A673 (cell line): ENCODE data around the gene ST6GALNAC3. TPM values are rescaled to one million over a fixed set of nuclear protein-coding genes. Genes with fewer than 3 reads are reported as not detected.
"Not testable (repeated sequence)": the region's sequence is repeated elsewhere in the genome, so short reads cannot be mapped to it uniquely, and the experiment has no call there.

ENCODE experiments used
- BruUV-seq: library from RNA; stranded (reverse); fragments of 400-500 nt; replicated peaks from 2 replicates; lab custom pipeline; 2021; lab: Mats Ljungman, UMichigan
- CTCF ChIA-PET: fragments of 300-600 bp; sonication (Branson Sonifier 250); formaldehyde crosslinking; loops from one replicate; lab custom pipeline; 2022; ENCODE audit warnings: antibody characterized with exemption; lab: Charles Lee
- POLR2A ChIA-PET: fragments of 300-600 bp; sonication (Branson Sonifier 250); formaldehyde crosslinking; loops from one replicate; lab custom pipeline; 2022; ENCODE audit warnings: antibody characterized with exemption; ENCODE audit not compliant: low non-redundant PET; lab: Charles Lee
- DNase-seq: peaks from one replicate; pipeline ENCODE4 v3.0.0-alpha.2; 2015; ENCODE audit warnings: low spot score
- H3K27ac ChIP-seq: fragments of 200-600 bp; sonication (generic); 2 replicates; pipeline ENCODE4 v1.5.1; 2016; ENCODE audit warnings: mixed run types, low read depth, mild to moderate bottlenecking, mixed read lengths, antibody characterized with exemption, low read length; ENCODE audit not compliant: poor library complexity, severe bottlenecking
- H3K27me3 ChIP-seq: fragments of 200-600 bp; sonication (generic); replicated peaks from 2 replicates; pipeline ENCODE4 v1.6.1; 2017; ENCODE audit warnings: mixed run types, low read depth, mild to moderate bottlenecking, mixed read lengths, antibody characterized with exemption, low read length; ENCODE audit not compliant: insufficient read depth, poor library complexity
- H3K36me3 ChIP-seq: fragments of 200-600 bp; sonication (generic); 2 replicates; pipeline ENCODE4 v1.6.1; 2016; ENCODE audit warnings: mixed run types, mild to moderate bottlenecking, mixed read lengths, antibody characterized with exemption, low read length; ENCODE audit not compliant: insufficient read depth, poor library complexity, severe bottlenecking
- H3K4me1 ChIP-seq: fragments of 200-600 bp; sonication (generic); 2 replicates; pipeline ENCODE4 v1.6.1; 2017; ENCODE audit warnings: mixed run types, mild to moderate bottlenecking, mixed read lengths, antibody characterized with exemption, low read length; ENCODE audit not compliant: insufficient read depth, poor library complexity, severe bottlenecking
- H3K4me3 ChIP-seq: fragments of 200-600 bp; sonication (generic); 2 replicates; pipeline ENCODE4 v1.5.1; 2016; ENCODE audit warnings: low read depth, mixed run types, mild to moderate bottlenecking, mixed read lengths, low read length; ENCODE audit not compliant: poor library complexity, severe bottlenecking
- H3K9me3 ChIP-seq: fragments of 200-600 bp; sonication (generic); 2 replicates; pipeline ENCODE4 v1.6.1; 2016; ENCODE audit warnings: mixed run types, low read depth, mild to moderate bottlenecking, mixed read lengths, antibody characterized with exemption, low read length; ENCODE audit not compliant: poor library complexity, severe bottlenecking
- EZH2 ChIP-seq: fragments of 200-600 bp; sonication (generic); IDR thresholded peaks from 2 replicates; pipeline ENCODE4 v1.6.1; 2017; ENCODE audit warnings: borderline replicate concordance, low read depth, mild to moderate bottlenecking, mixed read lengths, antibody characterized with exemption, low read length; ENCODE audit not compliant: poor library complexity, severe bottlenecking
- intact Hi-C: fragments of 100-400 bp; cut with micrococcal nuclease; formaldehyde crosslinking; loops from one replicate; pipeline ENCODE4 v1.10.0; 2022; ENCODE audit not compliant: unreplicated experiment
- total RNA-seq: library from RNA; stranded (reverse); gene quantifications from 2 replicates; pipeline ENCODE4 v1.2.3, GENCODE V29; 2021
- TF ChIP-seq, protein P1 (sequence below): fragments of 300-800, 200-600 bp; sonication (generic); conservative IDR thresholded peaks from 2 replicates; pipeline ENCODE4 v1.5.1; 2017; ENCODE audit warnings: low read depth, mild to moderate bottlenecking, antibody characterized with exemption, low read length, moderate library complexity, mixed read lengths

ST6GALNAC3 gene
- total RNA-seq, 1 experiment from 2014 or later, result 1.2 TPM

DNA sequence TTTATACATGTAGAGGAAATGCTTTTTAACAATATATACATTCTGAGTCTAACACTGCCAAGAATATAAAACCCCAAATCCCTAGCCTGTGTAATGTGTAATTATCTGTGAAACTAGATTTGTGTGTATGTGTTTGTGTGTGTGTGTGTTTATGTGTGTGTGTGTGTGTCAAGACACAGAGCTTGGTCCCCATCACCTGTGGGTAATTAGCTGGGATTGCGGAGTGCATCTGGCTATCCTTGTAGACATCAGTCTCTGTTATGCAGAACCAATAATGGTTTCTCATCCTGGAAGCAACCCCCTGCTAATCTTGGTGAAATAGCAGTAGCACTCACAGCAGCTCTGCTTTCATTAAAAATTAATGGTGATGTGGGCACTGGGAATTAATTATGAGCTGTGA lies 26.3 kb upstream of the ST6GALNAC3 start:
- intact Hi-C loops, result no loop called here
- Histone ChIP-seq H3K27ac (no peak overlapping the region), H3K4me1 (no peaks in the 10 kb centered on the region), H3K9me3 (no peaks in the 10 kb centered on the region), H3K27me3 (no peaks in the 10 kb centered on the region), H3K36me3 (no peaks in the 10 kb centered on the region), H3K4me3 (no peak overlapping the region)
- TF ChIP-seq, protein P1, sequence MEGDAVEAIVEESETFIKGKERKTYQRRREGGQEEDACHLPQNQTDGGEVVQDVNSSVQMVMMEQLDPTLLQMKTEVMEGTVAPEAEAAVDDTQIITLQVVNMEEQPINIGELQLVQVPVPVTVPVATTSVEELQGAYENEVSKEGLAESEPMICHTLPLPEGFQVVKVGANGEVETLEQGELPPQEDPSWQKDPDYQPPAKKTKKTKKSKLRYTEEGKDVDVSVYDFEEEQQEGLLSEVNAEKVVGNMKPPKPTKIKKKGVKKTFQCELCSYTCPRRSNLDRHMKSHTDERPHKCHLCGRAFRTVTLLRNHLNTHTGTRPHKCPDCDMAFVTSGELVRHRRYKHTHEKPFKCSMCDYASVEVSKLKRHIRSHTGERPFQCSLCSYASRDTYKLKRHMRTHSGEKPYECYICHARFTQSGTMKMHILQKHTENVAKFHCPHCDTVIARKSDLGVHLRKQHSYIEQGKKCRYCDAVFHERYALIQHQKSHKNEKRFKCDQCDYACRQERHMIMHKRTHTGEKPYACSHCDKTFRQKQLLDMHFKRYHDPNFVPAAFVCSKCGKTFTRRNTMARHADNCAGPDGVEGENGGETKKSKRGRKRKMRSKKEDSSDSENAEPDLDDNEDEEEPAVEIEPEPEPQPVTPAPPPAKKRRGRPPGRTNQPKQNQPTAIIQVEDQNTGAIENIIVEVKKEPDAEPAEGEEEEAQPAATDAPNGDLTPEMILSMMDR, result no peak
- TF ChIP-seq EZH2, result no peak
- DNase-seq, result no peak
- POLR2A ChIA-PET, result no interaction called here
- no TSS peak for BruUV-seq
- CTCF ChIA-PET, result no interaction called here

DNA sequence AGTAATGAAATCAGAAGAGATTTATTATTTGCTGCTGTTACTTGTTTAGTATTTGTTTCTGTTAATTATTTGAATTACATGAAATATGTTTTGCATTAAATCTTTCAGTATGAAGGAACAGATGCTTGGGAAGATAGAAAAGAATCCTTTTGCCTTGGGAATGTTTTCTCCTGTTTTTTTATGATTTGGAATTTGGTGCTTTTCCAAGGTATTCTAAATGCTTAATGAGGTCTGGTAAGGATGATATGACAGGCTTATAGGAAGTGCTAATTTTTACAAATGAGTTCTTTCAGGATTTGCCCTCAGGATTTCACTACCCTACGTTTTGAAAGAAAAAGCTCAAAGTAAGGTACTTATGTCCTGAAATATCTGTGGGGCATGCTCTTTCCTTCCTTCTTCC lies 25.6 kb upstream of the ST6GALNAC3 start:
- ChIA-PET POLR2A (no interaction called here), CTCF (no interaction called here)
- DNase-seq, result no peak
- TF ChIP-seq, protein P1, result no peak
- no peak for TF ChIP-seq EZH2
- intact Hi-C loops, result no loop called here
- Histone ChIP-seq H3K4me1 (no peaks in the 10 kb centered on the region), H3K9me3 (no peaks in the 10 kb centered on the region), H3K36me3 (no peaks in the 10 kb centered on the region), H3K4me3 (no peak overlapping the region), H3K27me3 (no peaks in the 10 kb centered on the region), H3K27ac (no peak overlapping the region)
- BruUV-seq, result no TSS peak

DNA sequence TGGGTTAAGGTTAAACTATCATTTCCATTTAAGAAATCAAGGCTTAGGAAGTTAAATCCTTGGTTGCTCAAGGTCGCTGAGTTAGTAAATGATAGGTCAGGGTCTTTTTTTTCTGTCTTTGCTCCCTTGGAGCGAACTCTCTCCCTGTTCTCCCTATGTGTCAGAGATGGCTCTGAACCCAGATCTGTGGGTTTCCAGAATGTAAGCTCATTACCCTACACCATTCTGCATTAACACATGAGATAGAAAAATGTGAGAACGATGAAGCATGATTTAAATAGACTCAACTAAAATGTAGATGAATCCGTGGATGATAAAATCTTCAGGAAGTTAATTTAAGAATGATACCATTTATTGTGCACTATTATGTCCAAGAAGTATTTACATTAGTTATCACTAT lies 25.0 kb upstream of the ST6GALNAC3 start:
- H3K27me3 ChIP-seq, result no peaks in the 10 kb centered on the region
- no peak overlapping the region for H3K4me3 ChIP-seq
- no peaks in the 10 kb centered on the region for H3K9me3 ChIP-seq
- ChIA-PET POLR2A (no interaction called here), CTCF (no interaction called here)
- H3K36me3 ChIP-seq, result no peaks in the 10 kb centered on the region
- no peaks in the 10 kb centered on the region for H3K4me1 ChIP-seq
- BruUV-seq, result no TSS peak
- no peak overlapping the region for H3K27ac ChIP-seq
- DNase-seq, result no peak
- TF ChIP-seq, protein P1, result no peak
- no peak for TF ChIP-seq EZH2
- intact Hi-C loops, result no loop called here

DNA sequence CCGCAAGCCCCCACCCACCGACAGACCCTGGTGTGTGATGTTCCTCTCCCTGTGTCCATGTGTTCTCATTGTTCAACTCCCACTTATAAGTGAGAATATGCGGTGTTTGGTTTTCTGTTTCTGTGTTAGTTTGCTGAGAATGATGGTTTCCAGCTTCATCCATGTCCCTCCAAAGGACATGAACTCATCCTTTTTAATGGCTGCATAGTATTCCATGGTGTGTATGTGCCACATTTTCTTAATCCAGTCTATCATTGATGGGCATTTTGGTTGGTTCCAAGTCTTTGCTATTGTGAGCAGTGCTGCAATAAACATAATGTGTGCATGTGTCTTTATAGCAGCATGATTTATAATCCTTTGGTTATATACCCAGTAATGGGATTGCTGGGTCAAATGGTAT lies 24.5 kb upstream of the ST6GALNAC3 start:
- BruUV-seq, H3K4me3 ChIP-seq, H3K27me3 ChIP-seq, H3K36me3 ChIP-seq, CTCF ChIA-PET, intact Hi-C loops, POLR2A ChIA-PET, H3K27ac ChIP-seq, H3K4me1 ChIP-seq, H3K9me3 ChIP-seq, DNase-seq: not testable (repeated sequence)
